ENCODE data around the gene MLC1. TPM values are rescaled to one million over a fixed set of nuclear protein-coding genes. Genes with fewer than 3 reads are reported as not detected.

Gene MLC1
- total RNA-seq, 1 donor from 2014 or later = not detected

GRCh38 chr22:50058906-50059880 is 26.0 kb downstream of the MLC1 start:
- no peak overlapping the region for H3K4me3 ChIP-seq (ENCODE audit: low read depth, low read length)
- no peak for TF ChIP-seq CTCF (conservative IDR thresholded peaks at IDR 0.05; ENCODE audit: low read depth, low read length)
- no peak for DNase-seq (ENCODE audit: low read depth)

DNA sequence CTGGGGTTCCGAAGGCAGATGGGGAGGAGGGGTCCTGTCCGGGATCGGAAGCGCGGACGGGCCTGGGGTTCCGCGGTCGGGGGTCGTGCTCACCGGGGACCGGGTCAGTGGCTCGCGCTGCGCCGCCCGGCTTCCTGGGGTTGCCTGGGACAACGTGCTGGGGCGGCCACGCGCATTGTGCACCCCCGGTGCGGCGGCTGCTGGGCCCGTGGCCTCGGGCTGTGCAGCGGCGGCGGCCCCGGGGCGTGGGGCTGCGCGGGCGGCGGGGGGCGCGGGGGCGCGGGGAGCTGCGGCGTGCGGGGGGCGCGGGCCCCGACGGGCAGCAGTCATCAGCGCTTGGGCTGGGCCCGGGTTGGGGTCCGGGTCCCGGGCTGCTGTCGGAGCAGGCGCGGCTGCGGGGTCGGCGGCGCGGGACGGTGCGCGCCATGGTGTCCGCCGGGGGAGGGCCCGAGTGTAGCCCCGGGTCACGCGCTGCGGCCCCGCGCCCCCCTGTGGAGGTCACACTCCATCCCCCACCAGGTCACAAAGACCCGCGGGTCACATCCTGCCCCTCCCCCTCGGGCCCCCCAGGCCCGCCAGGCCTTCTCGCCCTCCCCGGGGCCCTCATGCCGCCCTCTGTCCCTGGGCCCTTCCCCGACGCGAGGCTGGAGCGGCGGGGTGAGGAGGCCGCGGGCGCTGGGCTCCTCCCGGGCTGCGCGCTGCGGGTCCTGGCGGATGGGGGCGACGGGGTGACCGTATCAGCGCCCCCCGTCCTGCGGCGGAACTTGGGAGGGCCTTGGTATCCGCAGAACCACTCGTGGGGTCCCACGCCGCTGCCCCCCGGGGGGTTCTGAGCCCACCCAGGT is 26.9 kb downstream of the MLC1 start, which contains the start of gene TTLL8:
Gene TTLL8 (minus strand): TSS at position 238 of the 845 bp plus-strand sequence.
- no peak for TF ChIP-seq CTCF (conservative IDR thresholded peaks at IDR 0.05; ENCODE audit: low read depth, low read length)
- H3K4me3 ChIP-seq (ENCODE audit: low read depth, low read length) = no peak within 1 kb of the TSS

DNA sequence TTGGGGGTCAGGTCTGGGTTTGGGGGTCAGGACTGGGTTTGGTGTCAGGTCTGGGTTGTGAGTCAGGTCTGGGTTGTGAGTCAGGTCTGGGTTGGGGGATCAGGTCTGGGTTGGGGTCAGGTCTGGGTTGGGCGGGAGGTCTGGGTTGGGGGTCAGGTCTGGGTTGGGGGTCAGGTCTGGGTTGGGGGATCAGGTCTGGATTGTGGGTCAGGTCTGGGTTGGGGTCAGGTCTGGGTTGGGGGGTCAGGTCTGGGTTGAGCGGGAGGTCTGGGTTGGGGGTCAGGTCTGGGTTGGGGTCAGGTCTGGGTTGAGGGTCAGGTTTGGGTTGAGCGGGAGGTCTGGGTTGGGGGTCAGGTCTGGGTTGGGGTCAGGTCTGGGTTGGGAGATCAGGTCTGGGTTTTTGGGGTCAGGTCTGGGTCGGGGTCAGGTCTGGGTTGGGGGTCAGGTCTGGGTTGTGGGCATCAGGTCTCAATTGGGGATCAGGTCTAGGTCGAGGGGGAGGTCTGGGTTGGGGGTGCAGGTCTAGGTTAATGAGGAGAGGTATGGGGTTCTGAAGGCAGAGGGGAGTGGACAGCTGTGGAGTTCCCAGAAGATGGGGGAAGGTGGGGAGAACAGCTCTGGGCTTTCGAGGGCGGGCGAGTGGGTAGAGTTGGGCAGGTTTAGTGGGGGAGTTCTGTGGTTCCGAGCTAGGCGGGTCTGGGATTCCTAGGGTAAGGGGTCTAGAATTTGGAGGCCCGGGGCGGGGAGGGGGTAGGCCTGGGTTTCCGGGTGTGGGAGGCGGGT is 27.8 kb downstream of the MLC1 start:
- no peak for DNase-seq (ENCODE audit: low read depth)
- TF ChIP-seq CTCF (conservative IDR thresholded peaks at IDR 0.05; ENCODE audit: low read depth, low read length) = no peak
- no peak overlapping the region for H3K4me3 ChIP-seq (ENCODE audit: low read depth, low read length)

More for the DNA sequence above, 26.9 kb downstream of the MLC1 start, which contains the start of gene TTLL8:
- no peak for DNase-seq (ENCODE audit: low read depth)

GRCh38 chr22:50056214-50056972 is 28.8 kb downstream of the MLC1 start:
- DNase-seq (ENCODE audit: low read depth) = no peak
- H3K4me3 ChIP-seq (ENCODE audit: low read depth, low read length) = no peak overlapping the region
- TF ChIP-seq CTCF (conservative IDR thresholded peaks at IDR 0.05; ENCODE audit: low read depth, low read length) = no peak

DNA sequence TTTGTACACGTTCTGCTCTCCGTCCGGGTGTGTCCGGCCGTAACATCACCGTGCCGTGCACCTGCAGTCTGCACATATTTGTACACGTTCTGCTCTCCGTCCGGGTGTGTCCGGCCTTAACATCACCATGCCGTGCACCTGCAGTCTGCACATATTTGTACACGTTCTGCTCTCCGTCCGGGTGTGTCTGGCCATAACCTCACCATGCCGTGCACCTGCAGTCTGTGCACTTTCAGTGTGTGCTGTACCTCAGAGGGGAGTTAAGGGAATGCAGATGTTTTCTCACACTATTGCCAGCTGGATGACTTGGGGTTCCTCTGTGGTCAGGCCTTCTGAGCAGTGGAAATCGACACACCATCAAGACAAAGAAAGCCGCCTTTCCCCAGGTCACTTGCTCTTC is 31.4 kb downstream of the MLC1 start:
- H3K4me3 ChIP-seq (ENCODE audit: low read depth, low read length) = no peak overlapping the region
- no peak for TF ChIP-seq CTCF (conservative IDR thresholded peaks at IDR 0.05; ENCODE audit: low read depth, low read length)
- DNase-seq (ENCODE audit: low read depth) = no peak

- H3K4me3 ChIP-seq (ENCODE audit: low read depth, low read length) = no peak overlapping the region
- no peak for DNase-seq (ENCODE audit: low read depth)
- no peak for TF ChIP-seq CTCF (conservative IDR thresholded peaks at IDR 0.05; ENCODE audit: low read depth, low read length)
Measured at GRCh38 chr22:50051930-50052329, 33.3 kb downstream of the MLC1 start.
